GM12892 (cell line): ENCODE measurements around the gene PRR23A.

Source experiments
- POLR2A ChIP-seq: IDR thresholded peaks from 2 replicates; pipeline ENCODE4 v1.6.1; 2011; ENCODE audit warnings: low read depth, low read length, control low read depth
- POLR2AphosphoS5 ChIP-seq: IDR thresholded peaks from 2 replicates; pipeline ENCODE4 v1.6.1; 2011; ENCODE audit warnings: low read depth, low read length, control low read depth
- TAF1 ChIP-seq: IDR thresholded peaks from 2 replicates; pipeline ENCODE4 v1.6.1; 2011; ENCODE audit warnings: low read depth, mild to moderate bottlenecking, control low read depth, low read length, borderline replicate concordance

- TF ChIP-seq POLR2A = no peak
- TF ChIP-seq POLR2AphosphoS5 = no peak
- no peak for TF ChIP-seq TAF1
Measured at GRCh38 chr3:139052802-139053600, 46.9 kb upstream of the PRR23A start.
